Neural progenitor cell (in vitro differentiated cells): Measurements from ENCODE around the gene ASB1.

Experiments used
- EZH2phosphoT487 ChIP-seq: fragments of 200-600 bp; sonication (generic); IDR thresholded peaks from 2 replicates; pipeline ENCODE4 v1.6.1; 2017; ENCODE audit warnings: antibody characterized with exemption
- TF ChIP-seq, protein P1 (sequence below): fragments of 200-600 bp; sonication (generic); IDR thresholded peaks from 2 replicates; pipeline ENCODE4 v1.5.1; 2017; ENCODE audit warnings: antibody characterized with exemption, mild to moderate bottlenecking

DNA sequence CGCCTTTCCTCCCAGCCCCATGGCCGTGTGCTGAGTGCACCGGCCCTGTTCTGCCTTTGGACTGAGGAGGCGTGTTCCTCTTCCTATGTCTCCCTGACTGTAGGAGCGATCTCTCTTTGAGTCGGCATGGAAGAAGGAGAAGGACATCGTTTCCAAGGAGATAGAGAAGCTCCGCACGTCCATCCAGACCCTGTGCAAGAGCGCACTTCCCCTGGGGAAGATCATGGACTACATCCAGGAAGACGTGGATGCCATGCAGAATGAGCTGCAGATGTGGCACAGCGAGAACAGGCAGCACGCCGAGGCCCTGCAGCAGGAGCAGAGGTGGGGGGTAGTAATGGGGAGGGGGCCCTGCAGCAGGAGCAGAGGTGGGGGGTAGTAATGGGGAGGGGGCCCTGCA lies 29.4 kb upstream of the ASB1 start:
- TF ChIP-seq, protein P1, sequence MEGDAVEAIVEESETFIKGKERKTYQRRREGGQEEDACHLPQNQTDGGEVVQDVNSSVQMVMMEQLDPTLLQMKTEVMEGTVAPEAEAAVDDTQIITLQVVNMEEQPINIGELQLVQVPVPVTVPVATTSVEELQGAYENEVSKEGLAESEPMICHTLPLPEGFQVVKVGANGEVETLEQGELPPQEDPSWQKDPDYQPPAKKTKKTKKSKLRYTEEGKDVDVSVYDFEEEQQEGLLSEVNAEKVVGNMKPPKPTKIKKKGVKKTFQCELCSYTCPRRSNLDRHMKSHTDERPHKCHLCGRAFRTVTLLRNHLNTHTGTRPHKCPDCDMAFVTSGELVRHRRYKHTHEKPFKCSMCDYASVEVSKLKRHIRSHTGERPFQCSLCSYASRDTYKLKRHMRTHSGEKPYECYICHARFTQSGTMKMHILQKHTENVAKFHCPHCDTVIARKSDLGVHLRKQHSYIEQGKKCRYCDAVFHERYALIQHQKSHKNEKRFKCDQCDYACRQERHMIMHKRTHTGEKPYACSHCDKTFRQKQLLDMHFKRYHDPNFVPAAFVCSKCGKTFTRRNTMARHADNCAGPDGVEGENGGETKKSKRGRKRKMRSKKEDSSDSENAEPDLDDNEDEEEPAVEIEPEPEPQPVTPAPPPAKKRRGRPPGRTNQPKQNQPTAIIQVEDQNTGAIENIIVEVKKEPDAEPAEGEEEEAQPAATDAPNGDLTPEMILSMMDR: no peak
- no peak for TF ChIP-seq EZH2phosphoT487
